Measurements from ENCODE around the gene RTEL1. TPM values are rescaled to one million over a fixed set of nuclear protein-coding genes. Genes with fewer than 3 reads are reported as not detected.
"Not testable (repeated sequence)": the region's sequence is repeated elsewhere in the genome, so short reads cannot be mapped to it uniquely, and the experiment has no call there.

RTEL1 gene
- total RNA-seq, 1 experiment from 2014 or later = 8.4 TPM

GRCh38 chr20:63642527-63643247, 15.4 kb upstream of the RTEL1 start:
- no peak for DNase-seq (ENCODE audit: low read depth, low spot score)
- in situ Hi-C loops (cut with HindIII; ENCODE audit: low pct_unique_long_range_greater_than_20kb, low sequenced_read_pairs) = no loop called here

GRCh38 chr20:63643499-63643898, 14.6 kb upstream of the RTEL1 start:
- in situ Hi-C loops (cut with HindIII; ENCODE audit: low pct_unique_long_range_greater_than_20kb, low sequenced_read_pairs) = no loop called here
- no peak for DNase-seq (ENCODE audit: low read depth, low spot score)

- DNase-seq (ENCODE audit: low read depth, low spot score) = no peak
Measured at GRCh38 chr20:63643946-63644345, 14.2 kb upstream of the RTEL1 start.

GRCh38 chr20:63645218-63645617, 12.9 kb upstream of the RTEL1 start:
- in situ Hi-C loops (cut with HindIII; ENCODE audit: low pct_unique_long_range_greater_than_20kb, low sequenced_read_pairs) = no loop called here
- DNase-seq (ENCODE audit: low read depth, low spot score) = no peak

More at GRCh38 chr20:63643946-63644345, 14.2 kb upstream of the RTEL1 start:
- in situ Hi-C loops (cut with HindIII; ENCODE audit: low pct_unique_long_range_greater_than_20kb, low sequenced_read_pairs) = no loop called here

- in situ Hi-C loops (cut with HindIII; ENCODE audit: low pct_unique_long_range_greater_than_20kb, low sequenced_read_pairs) = no loop called here
- DNase-seq (ENCODE audit: low read depth, low spot score) = no peak
Measured at GRCh38 chr20:63648190-63648589, 9.9 kb upstream of the RTEL1 start.

- in situ Hi-C loops (cut with HindIII; ENCODE audit: low pct_unique_long_range_greater_than_20kb, low sequenced_read_pairs) = no loop called here
- DNase-seq (ENCODE audit: low read depth, low spot score) = no peak
Measured at GRCh38 chr20:63648895-63649589, 9.1 kb upstream of the RTEL1 start.

- DNase-seq (ENCODE audit: low read depth, low spot score); in situ Hi-C loops (cut with HindIII; ENCODE audit: low pct_unique_long_range_greater_than_20kb, low sequenced_read_pairs): not testable (repeated sequence)
Measured at GRCh38 chr20:63650486-63650885, 7.6 kb upstream of the RTEL1 start.

GRCh38 chr20:63651942-63652191, 6.2 kb upstream of the RTEL1 start:
- DNase-seq (ENCODE audit: low read depth, low spot score) = no peak
- in situ Hi-C loops (cut with HindIII; ENCODE audit: low pct_unique_long_range_greater_than_20kb, low sequenced_read_pairs) = no loop called here

GRCh38 chr20:63652192-63652980, 5.7 kb upstream of the RTEL1 start:
- in situ Hi-C loops (cut with HindIII; ENCODE audit: low pct_unique_long_range_greater_than_20kb, low sequenced_read_pairs) = no loop called here
- no peak for DNase-seq (ENCODE audit: low read depth, low spot score)

GRCh38 chr20:63653041-63653973, 4.8 kb upstream of the RTEL1 start, which contains the start of gene STMN3:
STMN3 (minus strand) TSS chr20:63653424; CDS start chr20:63653345, 79 bp downstream.
- in situ Hi-C loops (cut with HindIII; ENCODE audit: low pct_unique_long_range_greater_than_20kb, low sequenced_read_pairs) = no loop called here
- peak; percentile 66 for DNase-seq (ENCODE audit: low read depth, low spot score)

- in situ Hi-C loops (cut with HindIII; ENCODE audit: low pct_unique_long_range_greater_than_20kb, low sequenced_read_pairs) = no loop called here
- DNase-seq (ENCODE audit: low read depth, low spot score) = no peak
Measured at GRCh38 chr20:63653974-63654668, 4.0 kb upstream of the RTEL1 start.

GRCh38 chr20:63655249-63655648, 2.9 kb upstream of the RTEL1 start:
- in situ Hi-C loops (cut with HindIII; ENCODE audit: low pct_unique_long_range_greater_than_20kb, low sequenced_read_pairs) = no loop called here
- no peak for DNase-seq (ENCODE audit: low read depth, low spot score)

GRCh38 chr20:63656451-63656850, 1.7 kb upstream of the RTEL1 start:
- in situ Hi-C loops (cut with HindIII; ENCODE audit: low pct_unique_long_range_greater_than_20kb, low sequenced_read_pairs) = no loop called here

GRCh38 chr20:63657260-63657936, 714 bp upstream of the RTEL1 start:
- DNase-seq (ENCODE audit: low read depth, low spot score) = no peak
- in situ Hi-C loops (cut with HindIII; ENCODE audit: low pct_unique_long_range_greater_than_20kb, low sequenced_read_pairs) = no loop called here

More at GRCh38 chr20:63656451-63656850, 1.7 kb upstream of the RTEL1 start:
- DNase-seq (ENCODE audit: low read depth, low spot score) = no peak

GRCh38 chr20:63658749-63659187, 656 bp downstream of the RTEL1 start:
- in situ Hi-C loops (cut with HindIII; ENCODE audit: low pct_unique_long_range_greater_than_20kb, low sequenced_read_pairs) = no loop called here
- DNase-seq (ENCODE audit: low read depth, low spot score) = no peak

- in situ Hi-C loops (cut with HindIII; ENCODE audit: low pct_unique_long_range_greater_than_20kb, low sequenced_read_pairs) = no loop called here
- DNase-seq (ENCODE audit: low read depth, low spot score) = no peak
Measured at GRCh38 chr20:63659370-63659769, 1.3 kb downstream of the RTEL1 start.
